SH-SY5Y (cell line): ENCODE data around the gene DOCK9.

Experiments used
- GATA2 ChIP-seq: IDR thresholded peaks from 2 replicates; pipeline ENCODE4 v1.6.1; 2011; ENCODE audit warnings: mild to moderate bottlenecking, low read depth, low read length
- GATA3 ChIP-seq: IDR thresholded peaks from 2 replicates; pipeline ENCODE4 v1.6.1; 2011; ENCODE audit warnings: low read depth, mild to moderate bottlenecking, low read length, moderate library complexity

Gene DOCK9

GRCh38 chr13:99003186-99003585, 25.3 kb upstream of the DOCK9 start:
- TF ChIP-seq GATA3 (no peak), GATA2 (no peak)

GRCh38 chr13:99002172-99002710, 24.4 kb upstream of the DOCK9 start:
- no peak for TF ChIP-seq GATA3
- TF ChIP-seq GATA2, result no peak

- TF ChIP-seq GATA2, result no peak
- no peak for TF ChIP-seq GATA3
These were observed 22.3 kb upstream of the DOCK9 start for GRCh38 chr13:99000137-99000536.

- TF ChIP-seq GATA2, result no peak
These were observed 21.7 kb upstream of the DOCK9 start for GRCh38 chr13:98999639-98999952.

GRCh38 chr13:98998831-98999638, 21.2 kb upstream of the DOCK9 start:
- TF ChIP-seq GATA3 (no peak), GATA2 (no peak)

- TF ChIP-seq GATA2 (no peak), GATA3 (no peak)
These were observed 20.1 kb upstream of the DOCK9 start for GRCh38 chr13:98997738-98998641.

GRCh38 chr13:98997011-98997730, 19.3 kb upstream of the DOCK9 start:
- no peak for TF ChIP-seq GATA2
- no peak for TF ChIP-seq GATA3

GRCh38 chr13:98996046-98996445, 18.2 kb upstream of the DOCK9 start:
- TF ChIP-seq GATA2, result no peak
- no peak for TF ChIP-seq GATA3

GRCh38 chr13:98994896-98995295, 17.0 kb upstream of the DOCK9 start:
- TF ChIP-seq GATA3, result no peak

- no peak for TF ChIP-seq GATA2
- TF ChIP-seq GATA3, result no peak
These were observed 16.2 kb upstream of the DOCK9 start for GRCh38 chr13:98994080-98994479.

GRCh38 chr13:98992355-98992754, 14.5 kb upstream of the DOCK9 start:
- TF ChIP-seq GATA3 (no peak), GATA2 (no peak)

- TF ChIP-seq GATA3, result no peak
These were observed 12.8 kb upstream of the DOCK9 start for GRCh38 chr13:98990701-98991100.

GRCh38 chr13:98989469-98990235, 11.8 kb upstream of the DOCK9 start:
- no peak for TF ChIP-seq GATA2
- TF ChIP-seq GATA3, result no peak

- TF ChIP-seq GATA2 (no peak), GATA3 (no peak)
These were observed 10.9 kb upstream of the DOCK9 start for GRCh38 chr13:98988780-98989179.

GRCh38 chr13:98988277-98988676, 10.4 kb upstream of the DOCK9 start:
- no peak for TF ChIP-seq GATA2
- TF ChIP-seq GATA3, result no peak
